ENCODE data around the gene SLFNL1.

DNA sequence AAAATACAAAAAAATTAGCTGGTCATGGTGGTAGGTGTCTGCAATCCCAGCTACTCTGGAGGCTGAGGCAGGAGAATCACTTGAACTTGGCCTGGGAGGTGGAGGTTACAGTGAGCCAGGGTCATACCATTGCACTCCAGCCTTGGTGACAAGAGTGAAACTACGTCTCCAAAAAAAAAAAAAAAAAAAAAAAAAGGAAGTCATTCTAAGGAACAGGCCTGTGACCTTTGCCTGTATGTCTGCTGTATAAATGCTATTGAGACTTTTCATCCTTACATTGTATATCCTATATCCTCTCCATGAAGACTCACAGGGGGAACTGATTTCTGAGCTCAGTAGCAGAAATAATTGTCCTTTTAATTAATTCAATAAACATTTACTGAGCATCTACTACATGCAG is 49.6 kb downstream of the SLFNL1 start:
- no peak for TF ChIP-seq EP300 (IDR thresholded peaks at IDR 0.05)
- TF ChIP-seq CTCF (IDR thresholded peaks at IDR 0.05), result no peak

All from tibial nerve (tissue), 4 donors.